22Rv1 (cell line): Measurements from ENCODE around the gene SERPINI1.

Source experiments
- ZFX ChIP-seq: fragments of 450-650 bp; IDR thresholded peaks from 2 replicates; pipeline ENCODE4 v1.6.1; 2017; ENCODE audit warnings: antibody characterized with exemption, borderline replicate concordance
- TF ChIP-seq, protein P1 (sequence below): fragments of 450-650 bp; IDR thresholded peaks from 2 replicates; pipeline ENCODE4 v1.5.1; 2017; ENCODE audit warnings: mild to moderate bottlenecking

DNA sequence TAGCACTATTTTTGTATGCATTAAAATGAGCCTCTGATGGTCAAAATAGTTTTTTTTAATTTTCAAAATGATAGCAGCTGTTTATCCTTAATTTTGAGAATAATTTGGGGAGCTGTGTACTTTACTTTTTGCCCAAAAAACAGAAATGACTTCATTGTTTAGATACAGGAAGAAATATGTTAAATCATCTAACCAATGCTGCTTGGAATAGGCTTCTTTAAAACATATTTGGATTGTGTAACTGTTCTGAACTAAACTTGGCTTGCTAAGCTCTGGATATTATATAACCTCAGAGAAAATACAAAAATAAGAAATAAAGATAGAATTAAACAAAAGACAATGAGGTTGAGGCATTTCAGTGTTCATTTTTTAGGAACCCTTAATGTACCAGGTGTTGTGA is 119.3 kb downstream of the SERPINI1 start:
- TF ChIP-seq, protein P1, sequence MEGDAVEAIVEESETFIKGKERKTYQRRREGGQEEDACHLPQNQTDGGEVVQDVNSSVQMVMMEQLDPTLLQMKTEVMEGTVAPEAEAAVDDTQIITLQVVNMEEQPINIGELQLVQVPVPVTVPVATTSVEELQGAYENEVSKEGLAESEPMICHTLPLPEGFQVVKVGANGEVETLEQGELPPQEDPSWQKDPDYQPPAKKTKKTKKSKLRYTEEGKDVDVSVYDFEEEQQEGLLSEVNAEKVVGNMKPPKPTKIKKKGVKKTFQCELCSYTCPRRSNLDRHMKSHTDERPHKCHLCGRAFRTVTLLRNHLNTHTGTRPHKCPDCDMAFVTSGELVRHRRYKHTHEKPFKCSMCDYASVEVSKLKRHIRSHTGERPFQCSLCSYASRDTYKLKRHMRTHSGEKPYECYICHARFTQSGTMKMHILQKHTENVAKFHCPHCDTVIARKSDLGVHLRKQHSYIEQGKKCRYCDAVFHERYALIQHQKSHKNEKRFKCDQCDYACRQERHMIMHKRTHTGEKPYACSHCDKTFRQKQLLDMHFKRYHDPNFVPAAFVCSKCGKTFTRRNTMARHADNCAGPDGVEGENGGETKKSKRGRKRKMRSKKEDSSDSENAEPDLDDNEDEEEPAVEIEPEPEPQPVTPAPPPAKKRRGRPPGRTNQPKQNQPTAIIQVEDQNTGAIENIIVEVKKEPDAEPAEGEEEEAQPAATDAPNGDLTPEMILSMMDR: no peak
- no peak for TF ChIP-seq ZFX
